G401 (cell line): Measurements from ENCODE around the gene LRRC31. TPM values are rescaled to one million over a fixed set of nuclear protein-coding genes. Genes with fewer than 3 reads are reported as not detected.

Experiments
- DNase-seq: peaks from one replicate; pipeline ENCODE4 v3.0.0-alpha.2; 2015; ENCODE audit warnings: low spot score
- in situ Hi-C: cut with HindIII; loops from 2 replicates; pipeline ENCODE4 v1.10.0; 2016; ENCODE audit warnings: low sequenced_read_pairs, mixed read lengths
- total RNA-seq: library from RNA; depleted of rRNA; stranded (reverse); fragments of >200 nt; shearing (Covaris generic); gene quantifications from 2 replicates; pipeline ENCODE4 v1.2.3, GENCODE V29; 2014; rRNA removed

Gene LRRC31
- total RNA-seq, 1 experiment from 2014 or later, result not detected

DNA sequence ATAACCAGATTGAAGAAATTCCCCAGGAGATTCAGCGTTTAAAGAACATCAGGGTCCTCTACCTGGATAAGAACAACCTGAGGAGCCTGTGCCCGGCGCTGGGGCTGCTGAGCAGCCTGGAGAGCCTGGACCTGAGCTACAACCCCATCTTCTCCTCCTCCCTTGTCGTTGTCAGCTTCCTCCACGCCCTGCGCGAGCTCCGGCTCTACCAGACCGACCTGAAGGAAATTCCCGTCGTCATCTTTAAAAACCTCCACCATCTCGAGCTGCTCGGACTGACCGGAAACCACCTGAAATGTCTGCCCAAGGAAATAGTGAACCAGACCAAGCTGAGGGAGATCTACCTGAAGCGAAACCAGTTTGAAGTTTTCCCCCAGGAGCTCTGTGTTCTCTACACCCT lies 47.6 kb downstream of the LRRC31 start:
- no peak for DNase-seq
- in situ Hi-C loops, result no loop called here

GRCh38 chr3:169818316-169818715 lies 51.4 kb downstream of the LRRC31 start:
- in situ Hi-C loops, result no loop called here
- no peak for DNase-seq

- in situ Hi-C loops, result no loop called here
These were observed 54.1 kb downstream of the LRRC31 start for GRCh38 chr3:169815590-169816150.

DNA sequence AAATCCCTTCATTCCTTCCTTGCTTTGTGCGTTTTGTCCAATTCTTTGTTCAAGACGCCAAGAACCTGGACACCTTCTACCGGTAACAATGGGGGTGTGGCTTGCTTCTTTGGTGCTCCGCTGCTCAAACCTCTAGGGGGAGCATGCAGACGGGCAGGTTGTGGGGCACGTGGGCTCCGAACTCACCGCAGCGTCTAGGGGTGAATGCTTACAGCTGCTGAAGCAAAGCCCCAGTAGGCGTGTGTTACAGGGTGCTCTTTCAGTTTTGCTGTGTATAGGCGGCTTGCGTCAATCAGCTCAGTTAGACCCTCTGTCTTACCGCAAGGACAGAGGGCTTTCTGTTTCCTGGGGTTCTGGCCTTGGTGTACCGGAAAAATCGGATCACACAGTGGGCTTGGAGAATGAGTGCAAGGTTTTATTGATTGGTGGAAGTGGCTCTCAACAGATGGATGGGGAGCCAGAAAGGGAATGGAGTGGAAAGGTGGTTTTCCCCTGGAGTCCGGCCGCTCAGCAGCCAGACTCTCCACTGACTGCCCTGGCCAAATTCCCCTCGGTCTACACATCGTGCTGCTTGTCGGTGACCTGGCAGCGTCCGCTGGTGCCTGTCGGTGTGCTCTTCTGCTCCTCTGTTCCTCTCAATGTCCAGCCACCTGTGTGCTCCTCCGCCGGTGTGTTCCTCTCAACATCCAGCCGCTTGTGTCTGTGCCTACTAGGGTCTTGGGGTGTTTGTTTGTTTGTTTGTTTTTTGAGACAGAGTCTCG lies 55.8 kb downstream of the LRRC31 start:
- DNase-seq, result no peak
- in situ Hi-C loops, result no loop called here

More at GRCh38 chr3:169815590-169816150, 54.1 kb downstream of the LRRC31 start:
- no peak for DNase-seq

DNA sequence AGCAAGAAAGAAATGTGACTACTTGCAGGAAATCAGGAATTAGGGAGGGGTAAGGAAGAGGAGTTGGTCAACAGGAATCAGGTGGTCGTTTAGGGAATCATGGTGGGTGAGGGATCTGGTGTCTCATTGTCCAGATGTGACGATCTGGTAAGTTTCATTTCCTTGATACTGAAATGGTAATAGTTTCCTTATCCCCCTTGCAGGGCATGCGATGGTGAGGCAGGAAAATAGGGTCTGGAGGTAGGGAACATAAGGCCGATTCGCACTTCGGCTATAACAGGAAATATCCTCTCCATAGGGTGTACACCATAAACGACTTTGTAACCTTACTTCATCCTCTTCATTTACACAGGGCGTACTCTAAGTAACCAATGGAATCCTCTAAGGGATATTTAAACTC lies 56.5 kb downstream of the LRRC31 start:
- DNase-seq, result no peak
- in situ Hi-C loops, result no loop called here

GRCh38 chr3:169812332-169813235 lies 57.2 kb downstream of the LRRC31 start, which contains the start of the genes LRRC34 and LRRIQ4:
TSS of gene LRRC34 (minus strand) at chr3:169812904. CDS start at chr3:169812548, 356 bp downstream.
TSS of gene LRRIQ4 (plus strand) at chr3:169812870. CDS start at chr3:169821922, 9,052 bp downstream.
- in situ Hi-C loops, result no loop called here
- DNase-seq, result peak; percentile 27

DNA sequence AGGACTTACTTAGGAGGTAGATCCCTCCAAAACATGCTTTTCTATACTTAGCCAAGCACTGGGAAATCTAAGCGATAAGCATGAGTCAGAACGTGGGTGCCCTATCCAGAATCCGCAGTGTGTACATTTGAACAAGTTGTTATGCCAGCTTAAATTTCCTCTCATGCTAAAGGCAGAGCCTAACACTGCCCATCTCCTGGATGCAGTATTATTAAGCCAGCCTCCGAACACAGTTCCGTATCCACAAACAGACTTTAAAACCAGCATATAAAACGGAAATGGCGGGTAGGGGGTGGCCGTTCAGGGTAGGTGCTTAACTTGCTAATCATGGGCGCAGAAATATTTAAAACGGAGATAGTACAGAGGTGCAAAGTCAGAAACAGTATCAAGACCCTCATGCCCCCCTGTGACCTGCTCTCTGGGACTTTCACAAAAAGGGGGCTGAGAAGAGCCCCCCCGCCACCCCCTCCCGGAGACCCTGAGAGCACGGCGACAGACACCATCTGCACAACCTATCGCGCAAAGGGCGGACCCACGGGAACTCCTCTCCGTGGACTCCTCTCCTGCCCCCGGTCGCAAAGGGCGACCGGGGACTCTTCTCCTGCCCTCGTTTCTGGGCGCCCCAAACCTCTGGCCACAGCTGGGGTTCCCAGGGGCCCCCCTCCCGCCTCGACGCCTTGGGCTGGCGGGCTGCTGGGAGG lies 58.0 kb downstream of the LRRC31 start:
- in situ Hi-C loops, result no loop called here
- DNase-seq, result peak; percentile 7

DNA sequence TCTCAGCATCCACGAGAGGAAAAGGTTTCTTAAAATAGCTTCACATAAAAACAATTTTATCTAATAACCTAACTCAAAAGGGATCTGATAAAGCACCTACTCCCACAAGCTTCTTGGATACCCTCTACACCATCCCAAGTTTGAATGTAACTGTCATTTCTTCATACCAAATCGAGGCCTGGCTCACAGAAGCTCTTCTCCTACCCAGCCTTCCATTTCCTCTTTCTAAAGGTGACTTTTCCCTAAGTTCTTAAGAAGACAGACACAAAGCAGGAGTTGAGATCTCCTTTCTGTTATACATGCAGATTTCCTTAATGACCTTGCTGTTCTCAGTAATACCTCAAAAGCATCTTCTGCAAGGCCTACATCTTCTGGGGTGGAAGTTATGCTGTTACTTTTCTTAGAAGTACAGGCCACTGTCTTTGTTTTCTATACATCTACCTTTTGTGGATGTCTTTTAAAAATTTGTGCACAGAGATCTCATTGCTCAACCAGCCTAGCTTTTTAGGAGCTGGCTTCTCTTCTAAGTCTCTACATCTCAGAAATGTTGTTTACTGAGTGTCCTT lies 60.4 kb downstream of the LRRC31 start:
- in situ Hi-C loops, result no loop called here
- DNase-seq, result no peak

DNA sequence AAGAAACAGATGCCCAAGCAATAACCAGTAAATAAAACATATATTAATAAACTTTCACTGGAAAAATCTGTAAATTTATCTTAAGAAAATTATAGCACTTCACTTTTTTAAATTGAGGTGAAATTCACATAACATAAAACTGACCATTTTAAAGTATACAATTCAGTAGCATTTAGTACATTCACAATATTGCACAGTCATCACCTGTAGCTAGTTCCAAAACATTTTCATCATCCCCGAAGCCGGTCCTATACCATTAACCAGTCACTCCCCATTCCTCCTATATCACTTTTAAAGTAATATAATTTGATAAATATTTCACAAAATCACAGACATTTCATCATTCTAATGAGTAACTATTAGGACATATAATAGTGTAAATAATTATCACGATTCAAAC lies 65.1 kb downstream of the LRRC31 start:
- in situ Hi-C loops, result no loop called here

DNA sequence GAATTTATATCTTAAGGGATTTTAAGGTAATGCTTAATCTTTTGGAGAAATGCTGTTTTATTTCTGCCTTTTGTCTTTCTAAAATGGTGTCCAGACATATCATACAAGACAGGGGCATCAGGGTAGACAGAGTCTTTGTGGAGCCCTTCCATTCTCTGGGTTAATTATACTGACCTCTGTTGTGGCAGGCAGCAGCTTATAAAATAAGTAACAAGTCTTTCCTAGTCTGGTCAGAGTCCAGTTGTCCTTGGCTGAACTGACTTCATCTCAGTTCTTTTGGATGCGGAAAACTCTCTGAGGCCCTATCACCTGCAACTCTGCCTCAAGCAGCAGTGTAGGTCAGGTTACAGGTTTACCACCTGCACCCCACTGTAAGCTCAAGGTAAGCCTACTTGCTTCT lies 77.4 kb downstream of the LRRC31 start:
- DNase-seq, result no peak

More for the DNA sequence above, 65.1 kb downstream of the LRRC31 start:
- no peak for DNase-seq

DNA sequence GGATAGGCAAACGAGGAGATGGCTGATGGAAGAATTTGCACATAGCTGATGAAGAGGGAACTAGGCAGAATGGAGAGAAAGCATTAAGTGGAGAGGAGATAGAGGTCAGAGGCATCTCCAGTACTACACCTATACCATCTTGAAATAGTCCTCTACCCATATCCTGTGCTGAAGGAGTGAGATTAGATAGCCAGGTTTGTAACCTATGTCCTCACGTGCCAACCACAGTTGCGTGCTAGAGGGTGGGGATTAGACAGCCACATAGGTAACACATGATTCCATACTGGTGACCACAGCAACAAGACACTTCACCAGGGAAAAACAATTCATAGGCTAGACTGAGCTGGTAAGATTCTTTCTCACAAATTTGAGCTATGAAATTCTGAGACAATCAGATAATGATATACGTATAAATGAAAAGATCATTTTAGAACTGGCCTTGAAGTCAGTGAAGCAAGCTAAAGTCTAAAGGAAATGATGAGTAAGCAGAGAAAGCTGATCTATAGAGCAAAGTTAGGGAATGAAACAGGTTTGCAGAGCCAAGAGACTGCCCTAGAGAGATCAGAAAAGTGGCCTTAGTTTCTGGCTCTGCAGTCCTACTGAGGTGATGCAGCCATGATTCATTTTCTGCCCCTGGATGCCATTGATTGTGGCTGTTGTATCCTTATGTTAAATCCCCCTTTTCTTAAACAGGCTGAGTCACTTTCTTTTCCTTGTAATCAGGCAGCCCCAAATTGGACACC lies 78.9 kb downstream of the LRRC31 start:
- no peak for DNase-seq
- in situ Hi-C loops, result no loop called here

More for the DNA sequence above, 77.4 kb downstream of the LRRC31 start:
- in situ Hi-C loops, result no loop called here

GRCh38 chr3:169790219-169790618 lies 79.5 kb downstream of the LRRC31 start:
- no peak for DNase-seq
- in situ Hi-C loops, result no loop called here

Other genes starting within 250 kb of the LRRC31 start
- 1.4 and 8.0 TPM in 2 replicates for gene MECOM, start 206.2 kb downstream of the LRRC31 start, total RNA-seq
- gene TERC, start 104.9 kb downstream of the LRRC31 start, total RNA-seq, result 118 and 204 TPM in 2 replicates
- gene ACTRT3, start 100.4 kb downstream of the LRRC31 start, total RNA-seq, result 2.7 and 3.8 TPM in 2 replicates
- 23.8 and 25.7 TPM in 2 replicates for gene MYNN, start 96.5 kb downstream of the LRRC31 start, total RNA-seq
- gene LRRIQ4, start 57.1 kb downstream of the LRRC31 start, total RNA-seq, result not detected in 2 replicates
- gene LRRC34, start 57.0 kb downstream of the LRRC31 start, total RNA-seq, result not detected in 2 replicates
- gene SAMD7, start 41.6 kb upstream of the LRRC31 start, total RNA-seq, result not detected in 2 replicates
- gene SEC62, start 96.9 kb upstream of the LRRC31 start, total RNA-seq, result 9.5 and 16.4 TPM in 2 replicates
- gene GPR160, start 168.1 kb upstream of the LRRC31 start, total RNA-seq, result 4.2 and 8.9 TPM in 2 replicates